ENCODE data around the gene CHMP1A.

- TF ChIP-seq POLR2AphosphoS5 (IDR thresholded peaks at IDR 0.05) (no peak), CTCF (IDR thresholded peaks at IDR 0.05) (no peak), POLR2A (IDR thresholded peaks at IDR 0.05) (no peak)
Measured at GRCh38 chr16:89655062-89655643, 2.4 kb downstream of the CHMP1A start.

Measured in prostate gland (tissue), 2 donors.